ENCODE results near the gene FCHO2.

Gene FCHO2

DNA sequence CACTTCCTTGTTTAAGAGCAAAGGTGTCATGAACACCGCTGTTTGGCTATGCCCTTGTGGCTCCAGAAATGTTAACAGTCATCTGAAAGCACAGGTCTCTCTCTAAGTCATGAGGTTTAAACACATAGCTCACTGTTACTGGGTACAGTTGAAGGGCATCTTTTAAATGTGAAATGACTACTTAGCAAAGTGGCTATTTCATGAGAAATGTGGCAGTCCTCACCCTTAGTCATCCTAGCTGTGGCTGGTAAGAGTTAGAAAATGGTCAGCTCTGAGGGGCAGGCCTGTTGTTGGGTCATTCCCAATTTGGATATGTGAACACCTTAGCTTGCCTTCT is 140.4 kb downstream of the FCHO2 start:
- H3K27ac Mint-ChIP-seq = no peak overlapping the region
- no peaks in the 10 kb centered on the region for H3K9me3 Mint-ChIP-seq
- no peaks in the 10 kb centered on the region for H3K36me3 Mint-ChIP-seq (ENCODE audit: low read depth)
- peaks cover 8% of the 10 kb centered on the region for H3K27me3 Mint-ChIP-seq (ENCODE audit: low read depth)
- no peak overlapping the region for H3K4me3 Mint-ChIP-seq
- no peaks in the 10 kb centered on the region for H3K4me1 Mint-ChIP-seq (ENCODE audit: low read depth)

DNA sequence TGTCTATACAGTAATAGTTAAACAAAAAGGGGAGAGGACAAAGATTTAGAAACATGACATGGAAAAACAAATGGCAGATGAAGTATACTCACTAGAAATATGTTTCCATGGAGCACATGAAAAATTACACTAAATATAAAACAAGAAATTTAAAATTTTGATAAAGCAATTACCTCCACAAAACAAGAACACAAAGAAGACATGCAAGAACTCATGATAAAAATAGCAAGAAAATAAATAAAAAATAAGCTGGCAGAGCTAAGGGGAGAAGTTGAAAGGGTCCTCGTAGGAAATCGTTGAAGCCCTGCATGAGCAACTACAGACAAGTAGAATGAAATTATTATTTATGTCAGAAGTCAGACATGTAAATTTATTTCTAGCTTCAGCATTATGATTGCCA is 141.9 kb downstream of the FCHO2 start:
- Mint-ChIP-seq H3K27me3 (ENCODE audit: low read depth) (peaks cover 8% of the 10 kb centered on the region), H3K36me3 (ENCODE audit: low read depth) (no peaks in the 10 kb centered on the region), H3K27ac (no peak overlapping the region), H3K4me1 (ENCODE audit: low read depth) (no peaks in the 10 kb centered on the region), H3K9me3 (no peaks in the 10 kb centered on the region), H3K4me3 (no peak overlapping the region)

- Mint-ChIP-seq H3K27ac (no peak overlapping the region), H3K4me3 (no peak overlapping the region), H3K4me1 (ENCODE audit: low read depth) (no peaks in the 10 kb centered on the region), H3K9me3 (no peaks in the 10 kb centered on the region), H3K36me3 (ENCODE audit: low read depth) (no peaks in the 10 kb centered on the region), H3K27me3 (ENCODE audit: low read depth) (peaks cover 8% of the 10 kb centered on the region)
Observed at GRCh38 chr5:73100109-73100508, 144.3 kb downstream of the FCHO2 start.

DNA sequence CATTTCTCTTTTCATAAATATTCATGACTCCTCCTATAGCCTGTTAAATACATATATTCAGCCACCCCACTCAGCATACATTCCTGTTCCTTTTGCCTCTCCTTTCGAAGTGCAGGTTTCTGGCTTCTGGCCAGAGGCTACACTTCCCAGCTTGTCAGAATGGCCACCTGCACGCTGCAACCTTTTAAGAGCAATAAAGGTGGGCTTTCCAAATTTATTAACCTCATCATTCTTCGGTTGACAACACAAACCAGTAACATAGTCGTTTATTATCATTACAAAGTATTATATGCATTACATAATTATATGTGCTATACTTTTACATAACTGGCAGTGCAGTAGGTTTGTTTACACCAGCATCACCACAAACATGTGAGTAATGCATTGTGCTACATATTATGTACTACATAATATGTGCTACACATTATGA is 148.0 kb downstream of the FCHO2 start:
- H3K27ac Mint-ChIP-seq = no peak overlapping the region
- H3K36me3 Mint-ChIP-seq (ENCODE audit: low read depth) = no peaks in the 10 kb centered on the region
- no peak overlapping the region for H3K4me3 Mint-ChIP-seq
- H3K9me3 Mint-ChIP-seq = no peaks in the 10 kb centered on the region
- no peaks in the 10 kb centered on the region for H3K4me1 Mint-ChIP-seq (ENCODE audit: low read depth)
- H3K27me3 Mint-ChIP-seq (ENCODE audit: low read depth) = peaks cover 8% of the 10 kb centered on the region

DNA sequence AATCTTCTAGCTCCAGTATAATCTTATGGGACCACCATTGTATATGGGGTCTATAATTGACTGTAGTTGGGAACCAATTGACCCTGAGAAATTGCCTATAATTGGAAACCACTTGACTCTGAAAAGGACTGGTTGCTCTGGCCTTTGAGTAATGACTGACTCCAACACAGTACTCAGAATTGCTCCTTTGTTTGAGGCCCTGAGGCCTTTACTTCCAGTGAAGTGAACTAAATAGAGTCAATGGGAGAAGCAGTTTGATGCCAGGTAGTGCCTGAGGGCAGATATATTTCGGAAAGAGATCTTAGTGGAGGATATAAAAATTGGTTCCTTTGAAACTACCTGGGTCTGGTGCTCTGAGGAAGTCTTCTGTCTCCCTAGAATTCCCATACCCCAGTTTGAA is 148.5 kb downstream of the FCHO2 start:
- Mint-ChIP-seq H3K4me1 (ENCODE audit: low read depth) (no peaks in the 10 kb centered on the region), H3K27ac (no peak overlapping the region), H3K27me3 (ENCODE audit: low read depth) (peaks cover 12% of the 10 kb centered on the region), H3K4me3 (no peak overlapping the region), H3K9me3 (no peaks in the 10 kb centered on the region), H3K36me3 (ENCODE audit: low read depth) (no peaks in the 10 kb centered on the region)

DNA sequence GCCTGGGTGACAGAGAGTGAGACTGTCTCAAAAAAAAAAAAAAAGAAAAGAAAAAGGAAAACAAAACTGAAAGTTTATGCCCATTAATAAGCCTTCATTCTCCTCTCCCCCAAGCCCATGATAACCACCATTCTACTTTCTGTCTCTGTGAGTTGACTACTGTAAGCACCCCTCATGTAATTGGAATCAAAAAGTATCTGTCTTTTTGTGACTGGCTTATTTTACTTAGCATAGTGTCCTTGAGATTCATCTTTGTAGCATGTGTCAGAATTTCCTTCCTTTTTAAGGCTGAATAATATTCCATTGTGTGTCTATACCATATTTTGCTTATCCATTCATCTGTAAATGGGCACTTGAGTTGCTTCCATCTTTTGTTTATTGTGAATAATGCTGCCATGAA is 150.5 kb downstream of the FCHO2 start:
- Mint-ChIP-seq H3K27ac (no peak overlapping the region), H3K9me3 (no peaks in the 10 kb centered on the region), H3K4me1 (ENCODE audit: low read depth) (no peaks in the 10 kb centered on the region), H3K27me3 (ENCODE audit: low read depth) (peaks cover 17% of the 10 kb centered on the region), H3K36me3 (ENCODE audit: low read depth) (no peaks in the 10 kb centered on the region), H3K4me3 (no peak overlapping the region)

DNA sequence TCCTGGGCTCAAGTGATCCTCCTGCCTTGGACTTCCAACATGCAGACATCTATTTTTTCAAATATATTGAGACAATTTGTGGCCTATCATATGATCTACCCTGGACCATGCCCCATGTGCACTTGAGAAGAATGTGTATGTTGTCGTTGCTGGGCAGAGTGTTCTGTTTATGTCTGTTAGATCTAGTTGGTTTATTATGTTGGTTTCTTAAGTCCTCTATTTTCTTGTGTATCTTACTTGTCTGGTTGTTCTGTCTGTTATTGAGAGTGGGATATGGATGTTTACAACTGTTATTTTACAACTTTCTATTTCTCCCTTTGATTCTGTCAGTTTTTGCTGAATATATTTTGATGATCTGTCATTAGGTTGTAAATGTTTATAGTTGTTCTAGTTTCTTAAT is 154.3 kb downstream of the FCHO2 start:
- no peak overlapping the region for H3K27ac Mint-ChIP-seq
- no peaks in the 10 kb centered on the region for H3K9me3 Mint-ChIP-seq
- H3K4me1 Mint-ChIP-seq (ENCODE audit: low read depth) = no peaks in the 10 kb centered on the region
- peaks cover 29% of the 10 kb centered on the region for H3K27me3 Mint-ChIP-seq (ENCODE audit: low read depth)
- H3K36me3 Mint-ChIP-seq (ENCODE audit: low read depth) = no peaks in the 10 kb centered on the region
- H3K4me3 Mint-ChIP-seq = no peak overlapping the region

GRCh38 chr5:73111536-73111935 is 155.7 kb downstream of the FCHO2 start:
- Mint-ChIP-seq H3K9me3 (no peaks in the 10 kb centered on the region), H3K27me3 (ENCODE audit: low read depth) (peaks cover 36% of the 10 kb centered on the region), H3K36me3 (ENCODE audit: low read depth) (no peaks in the 10 kb centered on the region), H3K4me1 (ENCODE audit: low read depth) (no peaks in the 10 kb centered on the region), H3K4me3 (no peak overlapping the region), H3K27ac (no peak overlapping the region)

GRCh38 chr5:73112359-73112758 is 156.5 kb downstream of the FCHO2 start:
- Mint-ChIP-seq H3K27ac (no peak overlapping the region), H3K36me3 (ENCODE audit: low read depth) (no peaks in the 10 kb centered on the region), H3K4me1 (ENCODE audit: low read depth) (no peaks in the 10 kb centered on the region), H3K27me3 (ENCODE audit: low read depth) (peaks cover 44% of the 10 kb centered on the region), H3K4me3 (no peak overlapping the region), H3K9me3 (no peaks in the 10 kb centered on the region)

- Mint-ChIP-seq H3K4me1 (ENCODE audit: low read depth) (no peaks in the 10 kb centered on the region), H3K27ac (no peak overlapping the region), H3K4me3 (no peak overlapping the region), H3K9me3 (no peaks in the 10 kb centered on the region), H3K27me3 (ENCODE audit: low read depth) (peaks cover 58% of the 10 kb centered on the region), H3K36me3 (ENCODE audit: low read depth) (no peaks in the 10 kb centered on the region)
Observed at GRCh38 chr5:73114044-73114688, 158.3 kb downstream of the FCHO2 start.

- Mint-ChIP-seq H3K9me3 (no peaks in the 10 kb centered on the region), H3K4me3 (no peak overlapping the region), H3K27me3 (ENCODE audit: low read depth) (peaks cover 55% of the 10 kb centered on the region), H3K27ac (no peak overlapping the region), H3K4me1 (ENCODE audit: low read depth) (peaks cover 2% of the 10 kb centered on the region), H3K36me3 (ENCODE audit: low read depth) (no peaks in the 10 kb centered on the region)
Observed at GRCh38 chr5:73115399-73116051, 159.7 kb downstream of the FCHO2 start.

DNA sequence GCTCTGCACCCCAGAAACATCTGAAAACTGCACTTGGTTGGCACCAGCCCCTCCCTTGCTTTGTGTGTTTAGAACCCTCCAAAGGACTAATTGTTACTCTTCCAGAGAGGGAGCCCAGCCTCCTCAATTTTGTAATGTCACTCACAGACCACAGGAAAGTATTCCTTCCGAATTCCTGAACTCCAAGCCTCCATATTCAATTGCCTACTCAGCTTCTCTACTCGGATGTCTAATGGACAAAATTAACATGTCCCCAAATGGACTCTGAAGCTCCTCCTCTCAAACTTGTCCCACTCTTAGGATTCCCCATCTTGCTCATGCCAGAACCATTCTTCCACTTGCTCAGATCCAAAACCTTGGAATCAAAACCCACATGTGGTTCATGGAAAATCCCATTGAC is 160.7 kb downstream of the FCHO2 start:
- H3K4me3 Mint-ChIP-seq = no peak overlapping the region
- H3K36me3 Mint-ChIP-seq (ENCODE audit: low read depth) = no peaks in the 10 kb centered on the region
- no peak overlapping the region for H3K27ac Mint-ChIP-seq
- H3K4me1 Mint-ChIP-seq (ENCODE audit: low read depth) = peaks cover 2% of the 10 kb centered on the region
- H3K27me3 Mint-ChIP-seq (ENCODE audit: low read depth) = peaks cover 65% of the 10 kb centered on the region
- no peaks in the 10 kb centered on the region for H3K9me3 Mint-ChIP-seq

- peaks cover 2% of the 10 kb centered on the region for H3K4me1 Mint-ChIP-seq (ENCODE audit: low read depth)
- H3K27me3 Mint-ChIP-seq (ENCODE audit: low read depth) = peaks cover 72% of the 10 kb centered on the region
Observed at GRCh38 chr5:73117088-73117740, 161.4 kb downstream of the FCHO2 start.

DNA sequence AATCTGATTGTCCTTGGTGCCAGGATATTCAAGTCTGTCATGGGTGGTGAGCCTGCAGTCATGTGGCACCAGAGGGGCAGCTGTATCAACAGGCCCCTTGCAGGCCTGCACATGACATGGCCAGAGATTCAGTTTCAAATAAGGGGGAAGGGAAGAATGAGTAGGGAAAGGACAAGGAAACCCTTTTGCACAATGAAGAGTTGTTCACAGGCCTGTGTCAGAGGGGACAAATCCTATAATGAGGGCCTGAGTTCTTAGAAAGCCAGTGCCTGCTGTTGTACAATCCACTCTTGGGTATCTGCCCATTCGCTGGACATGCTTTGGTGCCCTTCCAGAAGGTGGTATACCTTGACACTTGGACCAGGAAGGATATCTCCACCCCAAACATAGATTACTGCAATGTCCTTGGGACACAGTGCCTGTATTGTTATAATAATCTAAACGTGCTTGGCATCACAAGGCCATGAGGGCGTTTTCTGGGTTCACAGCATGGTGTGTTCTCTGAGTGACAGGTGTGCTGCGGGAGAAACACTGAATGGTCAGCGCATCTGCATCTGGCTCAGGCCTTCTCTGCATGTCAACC is 162.6 kb downstream of the FCHO2 start:
- Mint-ChIP-seq H3K9me3 (no peaks in the 10 kb centered on the region), H3K4me3 (no peak overlapping the region), H3K27ac (no peak overlapping the region), H3K4me1 (ENCODE audit: low read depth) (peaks cover 2% of the 10 kb centered on the region), H3K27me3 (ENCODE audit: low read depth) (peaks cover 62% of the 10 kb centered on the region), H3K36me3 (ENCODE audit: low read depth) (no peaks in the 10 kb centered on the region)

More at GRCh38 chr5:73117088-73117740, 161.4 kb downstream of the FCHO2 start:
- Mint-ChIP-seq H3K36me3 (ENCODE audit: low read depth) (no peaks in the 10 kb centered on the region), H3K4me3 (no peak overlapping the region), H3K27ac (no peak overlapping the region), H3K9me3 (no peaks in the 10 kb centered on the region)
